DMS114 treated with DMSO at 0.1 percent for 48 hours (cell line): ENCODE data around the gene SLC9C1.

Experiments used
- DNase-seq: peaks from one replicate; lab custom pipeline; 2025; ENCODE audit not compliant: unreplicated experiment; lab: John Stamatoyannopoulos, UW

Gene SLC9C1

DNA sequence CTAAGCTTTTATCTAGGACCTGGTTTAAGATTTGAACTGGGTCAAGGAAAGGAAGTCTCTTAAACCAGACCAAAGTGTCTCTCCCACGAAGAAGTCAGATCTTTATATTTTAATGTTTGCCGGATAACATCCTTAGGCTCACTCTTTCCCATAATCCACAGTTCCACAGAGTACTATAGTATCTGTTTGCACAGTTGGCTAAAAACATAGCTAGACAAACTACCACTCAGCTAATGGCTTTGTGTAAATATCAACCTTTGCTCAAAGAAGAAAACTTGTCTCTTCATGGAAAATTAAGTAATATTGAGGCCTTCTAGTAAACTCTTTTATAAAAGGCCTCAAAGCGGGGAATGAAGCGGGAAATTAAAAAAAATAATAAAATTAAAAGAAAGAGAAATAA lies 13.5 kb upstream of the SLC9C1 start:
- no peak for DNase-seq

DNA sequence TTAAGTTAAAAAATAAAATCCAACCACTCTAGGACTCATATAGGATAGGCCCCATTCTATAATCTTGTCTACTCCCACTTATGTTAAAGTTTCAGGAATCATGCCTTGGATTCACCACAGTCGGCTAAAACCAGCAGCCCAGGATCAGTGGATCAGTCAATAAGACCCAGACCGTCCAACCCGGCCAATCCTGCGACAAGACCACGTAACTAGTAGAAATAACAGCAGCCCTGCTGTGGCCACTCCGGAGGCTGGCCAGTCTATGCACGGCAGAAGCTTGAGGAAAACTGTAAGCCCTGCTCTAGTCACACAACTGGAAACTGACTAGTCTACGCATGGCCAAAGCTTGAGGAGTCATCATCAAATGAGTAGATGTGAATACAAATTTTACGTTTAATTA lies 12.8 kb upstream of the SLC9C1 start:
- DNase-seq: no peak

DNA sequence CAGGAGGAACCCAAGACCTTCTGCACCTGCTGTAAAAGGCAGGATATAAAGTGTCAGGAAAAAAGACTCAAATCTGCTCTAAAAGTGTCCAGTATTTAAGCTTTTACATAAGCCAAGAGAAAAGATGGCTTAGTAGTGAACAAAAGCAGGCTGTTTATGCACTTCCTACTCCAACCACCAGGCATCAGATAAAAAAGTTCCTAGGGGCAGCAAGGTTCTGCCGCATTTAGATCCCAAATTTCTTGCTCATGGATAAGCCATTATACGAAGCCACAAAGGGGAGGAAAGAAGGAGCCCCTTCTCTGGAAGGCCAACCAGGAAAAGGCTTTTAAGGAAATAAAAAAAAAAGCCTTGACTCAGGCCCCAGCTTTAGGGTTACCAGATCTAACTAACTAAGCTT lies 10.6 kb upstream of the SLC9C1 start:
- DNase-seq: no peak

DNA sequence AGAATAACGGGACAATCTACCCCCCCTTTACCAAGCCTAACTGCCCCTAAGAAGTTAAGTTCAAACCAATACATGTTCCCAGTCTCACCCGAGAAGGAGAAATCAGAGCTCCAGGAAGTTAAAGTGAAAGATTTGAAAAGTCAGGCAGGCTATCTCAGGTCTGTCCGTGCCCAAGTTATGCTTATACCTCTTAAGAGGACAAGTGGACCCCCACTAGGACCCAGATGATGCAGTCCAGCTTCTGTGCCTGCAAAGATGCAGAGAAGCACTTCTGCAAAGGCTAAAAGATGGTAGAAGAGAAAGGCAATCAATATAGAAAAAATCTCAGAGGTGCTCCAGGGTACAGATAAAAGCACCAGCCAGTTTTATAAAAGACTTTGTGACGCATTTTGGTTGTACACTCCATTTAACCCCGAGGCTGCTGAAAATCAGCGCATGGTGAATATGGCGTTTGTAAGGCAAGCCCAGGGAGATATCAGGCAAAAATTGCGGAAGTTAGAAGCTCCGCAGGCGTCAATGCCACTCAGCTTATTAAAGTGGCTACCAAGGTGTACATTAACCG lies 9.8 kb upstream of the SLC9C1 start:
- DNase-seq: no peak

DNA sequence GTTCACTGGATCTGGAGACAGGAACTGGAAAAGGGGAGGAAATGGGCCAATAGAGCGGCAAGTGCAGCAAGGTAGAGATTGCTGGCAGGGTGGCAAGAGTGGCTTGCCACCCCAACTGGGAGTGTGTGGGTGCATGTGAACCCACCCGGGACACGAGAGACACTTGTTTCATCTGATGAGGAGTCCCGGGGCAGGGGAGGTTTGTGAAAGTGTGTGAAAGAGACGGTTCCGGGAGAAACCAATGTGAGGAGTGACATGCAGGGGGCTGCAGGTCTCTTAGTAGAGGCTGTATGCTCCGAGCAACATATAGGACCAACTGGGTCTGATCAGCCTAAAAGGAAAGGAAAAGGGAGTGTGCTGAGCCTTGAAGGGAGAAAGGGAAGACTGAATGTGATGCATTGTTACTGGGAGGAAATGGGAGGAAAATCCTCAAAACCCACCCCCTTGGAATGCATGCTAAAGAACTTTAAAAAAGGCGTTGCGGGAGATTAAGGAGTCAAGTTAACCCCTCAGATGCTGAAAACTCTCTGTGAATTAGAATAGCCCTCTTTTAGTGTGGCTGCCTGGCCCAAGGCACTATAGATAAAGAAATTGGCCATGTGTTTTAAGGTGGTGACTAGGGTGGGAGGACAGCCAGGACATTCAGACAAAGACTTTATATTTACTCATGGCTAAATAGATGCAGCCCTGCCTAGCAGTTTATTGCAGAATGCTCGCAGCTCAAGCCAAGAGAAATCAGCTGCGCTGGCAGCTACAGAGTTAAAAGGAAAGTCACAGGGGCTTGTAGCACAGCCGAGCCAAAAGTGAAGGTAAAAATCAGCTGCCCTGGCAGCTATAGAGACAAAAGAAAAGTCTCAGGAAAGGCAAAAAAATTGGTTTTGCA lies 9.1 kb upstream of the SLC9C1 start:
- DNase-seq: no peak

DNA sequence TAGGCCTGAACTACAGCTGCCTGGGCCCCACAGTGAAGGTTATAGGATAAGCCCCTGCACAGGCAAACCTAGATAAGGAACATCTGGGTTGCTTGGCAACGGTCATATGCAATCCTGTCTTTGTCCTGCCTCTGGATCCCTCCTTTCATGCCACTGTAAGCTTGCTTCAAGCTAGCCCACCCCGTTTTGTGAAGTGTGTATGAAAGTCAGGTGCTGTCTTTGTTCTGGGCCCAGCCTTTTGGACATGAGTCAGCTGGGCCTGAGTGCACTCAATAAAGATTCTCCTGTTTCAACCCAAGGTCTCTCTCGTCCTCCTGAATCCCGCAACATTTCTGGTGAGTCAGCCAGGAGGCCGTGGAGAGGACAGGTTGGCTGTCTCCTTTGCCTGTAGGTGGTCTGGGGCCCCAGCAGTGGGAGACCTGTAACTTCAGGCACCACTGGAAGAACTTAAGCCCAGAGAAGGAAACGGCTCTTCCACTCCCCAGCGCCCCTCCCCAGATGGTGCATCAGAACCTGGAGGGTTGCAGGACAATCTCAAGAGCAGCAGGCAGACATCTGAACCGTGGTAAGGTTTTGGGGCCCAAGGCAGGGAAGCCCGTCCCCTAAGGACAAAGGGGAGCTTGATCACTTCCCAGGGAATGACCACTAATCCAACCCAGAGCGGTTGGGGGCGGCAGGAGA lies 8.3 kb upstream of the SLC9C1 start:
- no peak for DNase-seq

DNA sequence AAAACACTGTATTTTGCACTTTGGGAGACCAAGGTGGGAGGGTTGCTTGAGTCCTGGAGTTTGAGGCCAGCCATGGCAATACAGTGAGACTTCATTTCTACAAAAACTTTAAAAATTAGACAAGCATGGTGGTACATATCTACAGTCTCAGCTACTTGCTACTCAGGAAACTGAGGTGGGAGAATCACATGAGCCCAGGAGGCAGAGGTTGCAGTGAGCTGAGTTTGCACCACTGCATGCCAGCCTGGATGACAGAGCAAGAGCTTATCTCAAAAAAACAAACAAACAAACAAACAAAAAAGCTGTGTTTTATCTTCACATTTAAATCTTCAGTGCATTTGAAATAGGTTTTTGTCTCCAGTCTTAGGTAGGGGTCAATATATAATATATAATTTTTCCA lies 4.8 kb upstream of the SLC9C1 start:
- no peak for DNase-seq

DNA sequence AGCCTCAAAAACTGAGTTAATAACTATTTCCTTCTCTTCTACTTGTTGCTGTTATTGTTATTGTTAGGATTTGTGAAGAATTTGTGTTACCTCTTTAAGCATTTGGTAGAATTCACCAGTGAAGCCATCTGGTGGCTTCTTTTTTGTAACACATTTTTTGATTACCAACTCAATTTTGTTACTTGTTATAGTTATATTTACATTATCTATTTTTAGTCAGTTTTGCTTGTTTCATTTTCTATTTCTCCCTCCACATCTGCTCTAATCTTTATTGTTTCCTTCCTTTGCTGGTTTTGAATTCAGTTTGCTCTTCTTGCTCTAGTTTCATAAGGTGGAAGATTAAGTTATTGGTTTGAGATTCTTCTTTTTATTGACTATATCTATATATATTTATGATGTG lies 3.7 kb upstream of the SLC9C1 start:
- no peak for DNase-seq

DNA sequence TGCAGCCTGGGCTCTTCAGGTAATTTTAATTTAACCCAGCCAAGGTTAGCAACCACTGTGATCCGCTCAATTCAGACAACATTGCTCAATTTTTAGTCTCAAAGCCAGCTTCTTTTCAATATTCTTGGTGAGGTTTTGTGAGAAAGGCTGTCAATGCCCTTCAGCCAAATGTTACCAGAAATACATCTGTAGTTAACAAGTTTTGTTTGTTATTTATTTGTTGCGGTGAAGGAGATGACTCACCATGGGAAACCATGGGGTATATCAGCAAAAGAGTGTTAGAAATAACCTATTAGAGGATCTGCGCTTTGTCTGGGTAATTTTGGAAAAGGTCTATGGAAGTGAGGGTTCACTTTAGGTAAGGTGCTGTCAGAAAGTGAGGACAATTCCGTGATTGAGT lies 5.0 kb downstream of the SLC9C1 start:
- no peak for DNase-seq

DNA sequence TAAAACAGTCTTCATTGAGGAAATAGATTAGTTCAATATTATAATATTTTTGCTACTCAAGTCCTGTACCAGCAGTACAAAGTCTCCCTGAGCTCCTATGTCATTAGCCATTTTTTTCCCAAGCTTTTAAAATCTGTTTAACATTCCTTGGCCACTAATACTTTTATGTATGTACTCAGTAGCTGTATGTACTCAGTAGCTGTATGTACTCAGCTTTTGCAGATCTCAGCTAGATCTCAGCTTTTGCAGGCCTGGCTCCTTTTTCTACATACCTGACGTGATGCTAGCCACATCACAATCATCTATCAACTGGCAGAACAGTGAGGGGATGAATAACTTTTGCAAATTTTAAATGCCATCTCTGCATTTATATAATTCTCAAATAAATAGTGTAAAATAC lies 13.8 kb downstream of the SLC9C1 start:
- DNase-seq: no peak

DNA sequence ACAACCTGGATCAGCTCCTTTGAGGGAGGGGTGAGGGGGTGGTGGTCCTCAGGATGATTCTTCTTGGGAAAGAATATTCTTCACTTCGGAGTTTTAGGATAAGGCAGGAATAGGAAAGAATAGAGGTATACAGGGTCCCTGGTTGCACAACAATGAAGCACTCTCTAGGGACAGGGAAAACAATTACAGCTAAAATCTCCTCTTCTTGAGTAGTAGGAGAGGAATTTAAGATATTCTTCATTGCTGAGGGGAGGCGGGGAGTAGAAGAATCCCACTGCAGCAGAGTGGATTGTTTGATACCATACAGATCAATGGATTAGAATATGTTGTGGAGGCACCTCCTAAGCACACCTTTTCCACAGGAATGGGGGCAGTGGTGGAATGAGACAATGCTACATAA lies 20.5 kb downstream of the SLC9C1 start:
- DNase-seq: no peak

DNA sequence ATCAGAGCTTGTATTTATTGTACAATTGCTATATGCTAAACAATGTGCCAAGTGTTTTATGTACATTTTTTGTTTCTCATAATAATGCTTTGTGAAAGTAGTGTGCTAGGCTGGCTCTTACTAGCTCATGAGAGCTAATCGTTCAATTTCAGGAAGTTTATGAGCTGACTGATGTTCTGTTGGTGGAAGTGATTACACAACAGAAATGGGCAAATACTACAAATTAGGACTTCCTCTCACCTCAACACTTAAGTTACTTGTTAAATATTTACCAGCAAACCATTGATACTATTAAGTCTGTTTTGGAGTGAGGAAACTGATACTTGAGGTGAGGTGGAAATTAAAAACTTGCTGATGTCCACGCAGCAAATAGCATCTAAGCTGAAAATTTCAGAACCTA lies 32.3 kb downstream of the SLC9C1 start:
- no peak for DNase-seq

DNA sequence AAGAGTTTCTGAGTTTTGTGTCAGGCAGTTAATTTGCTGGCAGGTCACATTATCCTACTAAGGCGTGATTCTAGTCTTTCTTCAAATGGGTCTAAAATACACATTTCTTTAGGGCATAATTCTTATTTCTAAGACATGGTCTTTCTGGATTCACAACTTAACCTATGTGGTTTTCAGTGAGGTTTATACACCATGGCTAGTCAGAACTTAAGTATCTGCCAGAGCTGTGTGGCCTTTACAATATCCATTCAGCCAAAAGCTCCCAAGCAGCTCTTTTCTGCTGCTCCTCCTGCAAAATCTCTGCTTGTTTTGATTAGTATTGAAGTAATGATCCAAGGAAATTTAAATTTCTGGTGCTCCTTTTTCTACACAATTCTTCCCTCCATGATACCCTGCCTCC lies 33.5 kb downstream of the SLC9C1 start:
- no peak for DNase-seq

DNA sequence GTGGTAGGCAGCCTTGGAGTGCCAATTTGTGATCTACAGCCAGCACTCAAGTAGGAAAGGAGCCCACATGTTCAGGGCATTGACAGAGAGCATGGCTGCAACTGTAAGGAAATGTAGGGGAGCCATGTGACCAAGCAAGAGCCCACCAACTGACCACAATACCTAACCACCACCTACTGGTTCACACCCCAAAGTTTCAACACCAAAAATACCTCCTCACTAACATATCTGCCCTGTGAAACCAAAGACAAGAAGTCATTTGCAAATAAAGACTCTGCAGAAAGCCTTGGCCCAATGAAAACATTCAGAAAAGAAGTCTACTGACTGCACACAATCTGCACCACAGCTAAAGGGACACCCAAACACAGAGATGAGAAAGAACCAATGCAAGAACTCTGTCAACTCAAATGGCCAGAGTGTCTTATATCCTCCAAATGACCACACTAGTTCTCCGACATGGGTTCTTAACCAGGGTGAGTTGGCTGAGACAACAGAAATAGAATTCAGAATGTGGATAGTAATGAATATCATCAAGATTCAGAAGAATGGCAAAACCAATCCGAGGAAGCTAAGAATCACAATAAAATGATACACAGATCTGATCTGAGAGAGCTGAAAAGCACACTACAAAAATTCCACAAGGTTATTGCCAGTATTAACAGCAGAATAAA lies 40.6 kb downstream of the SLC9C1 start:
- DNase-seq: no peak

DNA sequence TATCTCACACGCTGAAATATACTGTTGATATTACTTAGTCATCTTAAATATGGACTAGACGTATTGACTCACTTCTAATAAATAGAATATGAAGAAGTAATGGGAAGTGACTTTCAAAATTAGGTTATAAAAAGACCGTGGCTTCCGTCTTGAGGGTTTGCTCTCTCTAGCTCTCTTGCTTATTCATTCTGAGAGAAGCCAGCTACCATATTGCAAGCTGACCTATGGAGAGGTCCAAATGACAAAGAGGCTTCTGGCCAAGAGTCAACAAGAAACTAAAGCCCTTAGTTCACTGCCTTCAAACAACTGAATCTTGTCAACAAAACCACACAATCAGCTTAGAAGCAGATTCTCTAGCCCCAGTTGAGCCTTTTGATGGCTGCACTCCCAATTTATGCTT lies 46.1 kb downstream of the SLC9C1 start:
- no peak for DNase-seq

DNA sequence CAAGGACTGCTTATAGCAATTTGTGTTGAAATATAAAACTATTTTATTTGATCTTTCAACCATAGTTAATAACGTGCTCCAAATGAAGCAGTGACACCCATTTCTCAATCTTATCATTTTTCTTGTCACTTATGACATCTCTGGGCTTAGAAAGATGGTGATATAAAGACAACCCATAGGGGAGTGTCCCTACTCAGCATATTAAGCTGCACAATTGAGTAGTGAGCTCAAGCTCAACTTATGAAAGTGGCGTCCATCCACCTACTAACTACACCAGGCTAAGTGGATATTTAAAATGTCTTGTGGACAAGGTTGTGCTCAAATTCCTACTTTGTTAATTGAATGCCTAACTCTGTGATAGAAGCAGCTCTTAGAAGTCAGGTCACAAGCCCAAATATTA lies 46.7 kb downstream of the SLC9C1 start:
- DNase-seq: no peak

DNA sequence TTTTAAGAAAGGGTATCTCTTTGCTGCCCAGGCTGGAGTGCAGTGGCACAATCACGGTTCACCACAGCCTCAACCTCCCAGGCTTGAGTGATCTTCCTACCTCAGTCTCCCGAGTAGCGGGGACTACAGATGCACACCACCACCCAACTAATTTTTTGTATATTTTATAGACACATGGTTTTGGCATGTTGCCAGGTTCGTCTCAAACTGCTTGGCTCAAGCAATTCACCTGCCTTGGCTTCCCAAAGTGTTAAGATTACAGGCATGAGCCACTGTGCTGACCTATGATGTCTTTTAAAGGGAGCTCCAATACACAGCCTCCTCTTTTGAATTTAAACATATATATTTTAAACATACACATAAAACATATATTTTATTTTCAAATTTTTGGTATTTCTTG lies 60.9 kb downstream of the SLC9C1 start:
- no peak for DNase-seq

DNA sequence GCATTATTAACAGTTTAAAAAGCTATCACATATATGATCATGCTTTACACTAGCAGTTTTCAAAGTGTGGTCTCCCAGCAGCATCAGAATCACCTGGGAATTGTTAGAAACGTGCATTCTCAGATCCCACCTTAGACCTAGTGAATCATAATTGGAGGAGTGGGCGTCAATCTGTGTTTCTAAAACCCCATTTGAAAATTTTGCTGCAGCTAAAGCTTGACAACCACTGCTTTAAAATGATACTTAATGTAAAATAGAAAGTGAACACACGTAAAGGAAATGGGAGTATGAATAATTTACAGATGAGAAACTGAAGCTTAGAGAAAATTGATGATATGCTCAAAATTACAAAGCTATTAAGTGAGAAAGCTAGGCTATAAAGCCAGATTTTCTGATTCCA lies 62.3 kb downstream of the SLC9C1 start:
- DNase-seq: no peak

DNA sequence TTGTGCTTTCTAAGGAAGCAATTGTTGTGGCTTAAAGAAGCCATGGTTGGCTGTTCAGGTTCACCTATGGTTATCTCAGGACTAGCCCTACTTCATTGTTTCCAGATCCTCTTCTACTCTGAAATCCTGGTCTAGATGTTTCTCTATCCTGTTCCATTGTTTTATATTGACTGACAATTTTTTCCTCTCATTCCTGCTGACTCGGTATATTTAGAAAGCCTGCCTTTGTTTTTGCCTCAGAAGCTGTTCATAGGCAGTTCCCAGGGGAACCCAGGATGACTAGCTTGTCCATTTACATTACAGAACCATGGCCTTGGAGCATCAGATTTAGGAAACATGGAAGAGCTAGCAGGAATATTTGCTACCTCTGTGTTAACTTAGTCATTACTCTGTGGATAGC lies 64.0 kb downstream of the SLC9C1 start:
- DNase-seq: no peak

DNA sequence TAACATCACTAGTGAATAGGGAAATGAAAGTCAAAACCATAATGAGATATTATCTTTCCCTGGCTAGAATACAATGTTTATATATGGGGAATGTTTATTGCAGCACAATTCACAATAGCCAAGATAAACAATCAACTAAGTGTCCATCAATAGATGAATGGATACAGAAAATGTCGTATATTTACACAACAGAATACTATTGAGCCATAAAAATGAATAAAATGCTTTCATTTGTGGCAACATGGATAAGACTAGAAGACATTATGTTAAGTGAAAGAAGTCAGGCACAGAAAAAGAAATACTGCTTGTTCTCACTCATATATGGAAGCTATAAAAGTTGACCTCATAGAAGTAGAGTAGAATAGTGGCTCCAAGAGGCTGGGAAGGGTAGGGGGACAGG lies 65.2 kb downstream of the SLC9C1 start:
- DNase-seq: no peak

DNA sequence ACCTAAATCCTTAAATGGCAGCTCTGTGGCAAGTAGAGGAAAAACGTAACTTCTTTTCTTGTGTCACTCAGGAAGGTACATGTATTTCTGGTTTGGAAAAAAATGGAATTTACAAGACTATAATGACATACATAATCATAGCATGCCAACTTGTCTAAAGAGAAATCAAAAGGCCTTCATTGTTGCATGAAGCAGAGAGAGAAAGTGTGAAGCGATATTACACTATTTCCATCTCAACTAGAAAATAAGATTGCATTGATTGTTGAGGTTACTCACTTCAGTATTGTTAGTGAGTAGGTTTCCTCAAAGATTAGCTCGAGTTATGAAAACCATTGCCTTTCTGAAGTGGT lies 93.7 kb downstream of the SLC9C1 start:
- no peak for DNase-seq
